ENCODE data around the gene SLC24A2. TPM values are rescaled to one million over a fixed set of nuclear protein-coding genes. Genes with fewer than 3 reads are reported as not detected.

The SLC24A2 gene
- total RNA-seq, 4 donors from 2014 or later = 0.35 to 4.4 (median 2.8) TPM

DNA sequence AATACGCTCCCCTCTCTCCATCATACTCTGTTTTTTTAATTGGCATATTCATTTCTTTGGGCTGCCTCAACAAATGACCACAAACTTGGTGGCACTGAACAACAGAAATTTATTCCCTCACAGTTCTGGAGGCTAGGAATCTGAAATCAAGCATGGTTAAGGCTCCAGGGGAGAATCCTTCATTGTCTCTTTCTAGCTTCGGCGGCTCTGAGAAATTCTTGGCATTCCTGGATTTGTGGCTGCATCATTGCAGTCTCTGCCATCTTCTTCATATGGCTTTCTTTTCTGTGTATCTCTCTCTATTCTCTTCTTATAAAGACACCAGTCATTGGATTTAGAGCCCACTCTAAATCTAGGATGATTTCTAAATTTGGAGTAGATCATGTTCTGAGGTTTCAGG is 10.9 kb upstream of the SLC24A2 start:
- no peaks in the 10 kb centered on the region for H3K9me3 ChIP-seq
- no peak for DNase-seq
- H3K27ac ChIP-seq = no peak overlapping the region
- TF ChIP-seq POLR2A (IDR thresholded peaks at IDR 0.05) = no peak
- TF ChIP-seq, protein P1, sequence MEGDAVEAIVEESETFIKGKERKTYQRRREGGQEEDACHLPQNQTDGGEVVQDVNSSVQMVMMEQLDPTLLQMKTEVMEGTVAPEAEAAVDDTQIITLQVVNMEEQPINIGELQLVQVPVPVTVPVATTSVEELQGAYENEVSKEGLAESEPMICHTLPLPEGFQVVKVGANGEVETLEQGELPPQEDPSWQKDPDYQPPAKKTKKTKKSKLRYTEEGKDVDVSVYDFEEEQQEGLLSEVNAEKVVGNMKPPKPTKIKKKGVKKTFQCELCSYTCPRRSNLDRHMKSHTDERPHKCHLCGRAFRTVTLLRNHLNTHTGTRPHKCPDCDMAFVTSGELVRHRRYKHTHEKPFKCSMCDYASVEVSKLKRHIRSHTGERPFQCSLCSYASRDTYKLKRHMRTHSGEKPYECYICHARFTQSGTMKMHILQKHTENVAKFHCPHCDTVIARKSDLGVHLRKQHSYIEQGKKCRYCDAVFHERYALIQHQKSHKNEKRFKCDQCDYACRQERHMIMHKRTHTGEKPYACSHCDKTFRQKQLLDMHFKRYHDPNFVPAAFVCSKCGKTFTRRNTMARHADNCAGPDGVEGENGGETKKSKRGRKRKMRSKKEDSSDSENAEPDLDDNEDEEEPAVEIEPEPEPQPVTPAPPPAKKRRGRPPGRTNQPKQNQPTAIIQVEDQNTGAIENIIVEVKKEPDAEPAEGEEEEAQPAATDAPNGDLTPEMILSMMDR (IDR thresholded peaks at IDR 0.05) = no peak
- no peak overlapping the region for H3K4me3 ChIP-seq
- H3K36me3 ChIP-seq = no peaks in the 10 kb centered on the region
- H3K27me3 ChIP-seq = no peaks in the 10 kb centered on the region
- intact Hi-C loops (cut with DNase I; ENCODE audit: low total_unique reads) = no loop called here
- H3K4me1 ChIP-seq = no peaks in the 10 kb centered on the region

DNA sequence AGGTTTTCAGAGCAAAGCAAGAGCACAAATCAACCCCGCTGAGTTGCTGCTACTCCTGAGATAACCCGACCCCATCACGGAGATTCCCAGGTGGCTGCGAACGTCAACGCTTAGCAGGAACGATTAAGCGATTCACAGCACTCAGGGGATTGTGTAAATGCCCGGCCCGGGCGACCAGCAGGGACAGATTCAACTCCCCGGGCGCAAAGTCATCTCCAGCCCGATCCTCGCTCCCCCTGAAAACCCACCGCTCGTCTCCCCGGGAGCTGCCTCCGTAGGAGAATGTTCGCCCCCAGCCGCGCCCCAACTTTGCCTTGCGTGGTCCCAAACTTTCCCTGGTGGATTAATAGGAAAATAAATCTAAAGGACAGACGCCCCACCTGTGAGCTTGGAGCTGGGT is 685 bp downstream of the SLC24A2 start:
- no peaks in the 10 kb centered on the region for H3K9me3 ChIP-seq
- H3K27ac ChIP-seq = no peak overlapping the region
- H3K4me3 ChIP-seq = peak overlapping the region in 1 of 2 donors; percentile 39
- H3K27me3 ChIP-seq = no peaks in the 10 kb centered on the region
- no peaks in the 10 kb centered on the region for H3K4me1 ChIP-seq
- H3K36me3 ChIP-seq = no peaks in the 10 kb centered on the region
- TF ChIP-seq, protein P1 (IDR thresholded peaks at IDR 0.05) = no peak
- no peak for TF ChIP-seq POLR2A (IDR thresholded peaks at IDR 0.05)
- no peak for DNase-seq
- intact Hi-C loops (cut with DNase I; ENCODE audit: low total_unique reads) = no loop called here

DNA sequence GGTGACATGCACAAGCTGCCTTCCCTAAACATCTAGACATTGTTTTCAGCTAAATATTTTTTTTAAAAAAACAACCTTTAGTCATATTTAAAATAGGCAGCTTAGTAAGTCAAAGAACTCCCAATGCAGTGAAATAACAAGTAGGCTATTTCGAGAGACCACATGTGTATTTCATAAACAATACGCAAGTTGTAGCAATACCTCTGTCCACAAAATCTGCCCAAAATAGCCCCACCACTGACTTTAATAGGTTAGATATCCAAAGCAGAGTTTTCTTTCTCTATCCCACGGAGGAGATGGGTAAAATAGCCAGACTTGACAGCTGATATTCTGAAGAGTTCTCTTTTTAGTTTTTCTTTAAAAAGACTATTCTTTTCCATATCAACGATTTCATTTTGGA is 1.2 kb downstream of the SLC24A2 start:
- Histone ChIP-seq H3K9me3 (no peaks in the 10 kb centered on the region), H3K4me3 (peak overlapping the region in 1 of 2 donors; percentile 39), H3K36me3 (no peaks in the 10 kb centered on the region), H3K27me3 (no peaks in the 10 kb centered on the region), H3K4me1 (no peaks in the 10 kb centered on the region), H3K27ac (no peak overlapping the region)
- intact Hi-C loops (cut with DNase I; ENCODE audit: low total_unique reads) = no loop called here
- TF ChIP-seq, protein P1 (IDR thresholded peaks at IDR 0.05) = no peak
- no peak for TF ChIP-seq POLR2A (IDR thresholded peaks at IDR 0.05)
- no peak for DNase-seq

DNA sequence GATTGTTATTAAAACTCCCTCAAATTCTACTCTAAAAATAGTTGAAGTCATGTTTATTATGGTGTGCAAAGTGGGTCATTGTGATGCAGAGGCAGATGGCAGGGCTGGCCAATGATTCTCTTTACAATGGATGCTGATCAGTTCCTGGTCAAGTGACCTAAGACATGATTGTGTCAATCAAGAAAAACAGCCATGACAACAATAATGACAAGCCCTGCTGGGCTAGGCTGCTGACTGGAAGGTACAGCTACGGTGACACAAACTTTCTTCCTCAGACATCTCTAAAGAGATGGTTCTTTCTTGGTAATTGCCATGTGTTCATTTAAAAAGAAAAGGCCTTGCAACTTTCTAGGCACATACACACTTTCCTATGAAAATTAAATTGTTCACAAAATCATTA is 3.6 kb downstream of the SLC24A2 start:
- Histone ChIP-seq H3K36me3 (no peaks in the 10 kb centered on the region), H3K4me1 (no peaks in the 10 kb centered on the region), H3K27me3 (no peaks in the 10 kb centered on the region), H3K27ac (no peak overlapping the region), H3K4me3 (no peak overlapping the region), H3K9me3 (no peaks in the 10 kb centered on the region)
- no peak for TF ChIP-seq POLR2A (IDR thresholded peaks at IDR 0.05)
- TF ChIP-seq, protein P1 (IDR thresholded peaks at IDR 0.05) = no peak
- intact Hi-C loops (cut with DNase I; ENCODE audit: low total_unique reads) = no loop called here
- DNase-seq = no peak

DNA sequence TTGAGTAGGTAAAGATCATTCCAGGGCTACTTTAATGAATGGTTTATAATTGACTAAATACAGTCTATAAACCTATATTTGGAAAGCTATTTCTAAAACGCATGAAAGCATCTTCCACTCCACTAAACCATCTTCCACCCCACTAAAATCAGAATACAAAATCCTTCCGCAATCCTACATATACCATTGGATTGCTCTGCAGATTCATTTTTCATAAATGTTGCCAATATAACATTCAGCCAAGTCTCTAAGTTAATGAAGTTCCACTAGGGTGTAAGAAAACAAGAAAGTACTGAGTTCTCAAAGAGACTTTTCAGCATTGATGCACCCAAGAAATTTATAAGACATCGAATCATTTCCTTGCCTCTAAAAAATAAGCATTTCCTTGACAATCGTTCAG is 4.7 kb downstream of the SLC24A2 start:
- TF ChIP-seq, protein P1 (IDR thresholded peaks at IDR 0.05) = no peak
- no peak for TF ChIP-seq POLR2A (IDR thresholded peaks at IDR 0.05)
- intact Hi-C loops (cut with DNase I; ENCODE audit: low total_unique reads) = no loop called here
- no peak overlapping the region for H3K4me3 ChIP-seq
- DNase-seq = no peak
- no peaks in the 10 kb centered on the region for H3K9me3 ChIP-seq
- no peaks in the 10 kb centered on the region for H3K4me1 ChIP-seq
- H3K27ac ChIP-seq = no peak overlapping the region
- no peaks in the 10 kb centered on the region for H3K27me3 ChIP-seq
- H3K36me3 ChIP-seq = no peaks in the 10 kb centered on the region

Data from uterus (tissue), 4 donors.